AG09309 (cell line): ENCODE data around the gene CENPU.

Source experiments
- DNase-seq: peaks from one replicate; pipeline ENCODE4 v3.0.0-alpha.2; 2010; ENCODE audit warnings: low read depth
- H3K4me3 ChIP-seq: 2 replicates; pipeline ENCODE4 v1.5.1; 2011; ENCODE audit warnings: mild to moderate bottlenecking, low read depth, low read length, moderate library complexity; ENCODE audit not compliant: control insufficient read depth
- CTCF ChIP-seq: IDR thresholded peaks from 2 replicates; pipeline ENCODE4 v1.5.1; 2011; ENCODE audit warnings: mild to moderate bottlenecking, low read depth, low read length, inconsistent platforms; ENCODE audit not compliant: insufficient read depth, control insufficient read depth; ENCODE audit errors: missing control alignments

Gene CENPU

GRCh38 chr4:184648313-184649025 is 85.4 kb downstream of the CENPU start:
- no peak for DNase-seq
- peak; percentile 9 for TF ChIP-seq CTCF

GRCh38 chr4:184648054-184648312 is 85.9 kb downstream of the CENPU start:
- no peak for TF ChIP-seq CTCF
- peak overlapping the region; percentile 84 for H3K4me3 ChIP-seq
- no peak for DNase-seq

More at GRCh38 chr4:184648313-184649025, 85.4 kb downstream of the CENPU start:
- H3K4me3 ChIP-seq = peak overlapping the region; percentile 84

- TF ChIP-seq CTCF = no peak
- DNase-seq = no peak
- H3K4me3 ChIP-seq = peak overlapping the region; percentile 84
These were observed 86.4 kb downstream of the CENPU start for GRCh38 chr4:184647266-184648053.

- no peak overlapping the region for H3K4me3 ChIP-seq
- no peak for DNase-seq
- no peak for TF ChIP-seq CTCF
These were observed 87.8 kb downstream of the CENPU start for GRCh38 chr4:184645904-184646610.

GRCh38 chr4:184644553-184645307 is 89.2 kb downstream of the CENPU start:
- no peak for TF ChIP-seq CTCF
- no peak overlapping the region for H3K4me3 ChIP-seq
- no peak for DNase-seq
